OCI-LY3 (cell line): ENCODE measurements around the gene SNAP91.

Source experiments
- H2AFZ ChIP-seq: fragments of 200-600, 300-600 bp; shearing (Covaris generic); 2 replicates; pipeline ENCODE4 v1.6.0; 2014; ENCODE audit warnings: antibody characterized with exemption, low read depth, low read length
- H3K27ac ChIP-seq: fragments of 200-600, 300-600 bp; sonication (generic); 2 replicates; pipeline ENCODE4 v1.5.1; 2014; ENCODE audit warnings: mild to moderate bottlenecking, low read length, moderate library complexity, mixed read lengths
- H3K27me3 ChIP-seq: fragments of 200-600, 300-600 bp; sonication (generic); 2 replicates; pipeline ENCODE4 v1.6.1; 2014; ENCODE audit warnings: low read depth, low read length, mixed read lengths
- H3K36me3 ChIP-seq: fragments of 200-600, 300-600 bp; sonication (generic); replicated peaks from 2 replicates; pipeline ENCODE3; 2014; ENCODE audit warnings: low read depth, low read length, mixed read lengths
- H3K4me1 ChIP-seq: fragments of 300-600, 200-600 bp; sonication (generic); 2 replicates; pipeline ENCODE4 v1.6.1; 2014; ENCODE audit warnings: low read length, mixed read lengths
- H3K4me2 ChIP-seq: fragments of 200-600, 300-600 bp; sonication (generic); 2 replicates; pipeline ENCODE4 v1.6.1; 2014; ENCODE audit warnings: low read length, mixed read lengths
- H3K4me3 ChIP-seq: fragments of 300-600, 200-600 bp; sonication (generic); 2 replicates; pipeline ENCODE4 v1.5.1; 2014; ENCODE audit warnings: antibody characterized with exemption, mild to moderate bottlenecking, low read length, moderate library complexity
- H3K79me2 ChIP-seq: fragments of 300-600, 200-600 bp; shearing (Covaris generic); 2 replicates; pipeline ENCODE4 v1.6.1; 2014; ENCODE audit warnings: mild to moderate bottlenecking, low read length, mixed read lengths
- H3K9ac ChIP-seq: fragments of 300-600, 200-600 bp; shearing (Covaris generic); 2 replicates; pipeline ENCODE4 v1.6.0; 2014; ENCODE audit warnings: mild to moderate bottlenecking, low read length, moderate library complexity
- H3K9me3 ChIP-seq: fragments of 200-600, 300-600 bp; shearing (Covaris generic); 2 replicates; pipeline ENCODE4 v1.6.1; 2014; ENCODE audit warnings: low read length, mixed read lengths; ENCODE audit not compliant: insufficient read depth
- H4K20me1 ChIP-seq: fragments of 200-600, 300-600 bp; sonication (generic); 2 replicates; pipeline ENCODE4 v1.6.1; 2016; ENCODE audit warnings: low read length, mixed read lengths; ENCODE audit not compliant: insufficient read depth
- EZH2phosphoT487 ChIP-seq: fragments of 200-600 bp; shearing (Covaris generic); IDR thresholded peaks from 2 replicates; pipeline ENCODE4 v1.6.1; 2018; ENCODE audit warnings: antibody characterized with exemption, mixed run types, low read depth
- TF ChIP-seq, protein P1 (sequence below): fragments of 200-600, 300-600 bp; sonication (generic); IDR thresholded peaks from 2 replicates; pipeline ENCODE4 v1.5.1; 2014; ENCODE audit warnings: antibody characterized with exemption, low read length, low read depth

Gene SNAP91

DNA sequence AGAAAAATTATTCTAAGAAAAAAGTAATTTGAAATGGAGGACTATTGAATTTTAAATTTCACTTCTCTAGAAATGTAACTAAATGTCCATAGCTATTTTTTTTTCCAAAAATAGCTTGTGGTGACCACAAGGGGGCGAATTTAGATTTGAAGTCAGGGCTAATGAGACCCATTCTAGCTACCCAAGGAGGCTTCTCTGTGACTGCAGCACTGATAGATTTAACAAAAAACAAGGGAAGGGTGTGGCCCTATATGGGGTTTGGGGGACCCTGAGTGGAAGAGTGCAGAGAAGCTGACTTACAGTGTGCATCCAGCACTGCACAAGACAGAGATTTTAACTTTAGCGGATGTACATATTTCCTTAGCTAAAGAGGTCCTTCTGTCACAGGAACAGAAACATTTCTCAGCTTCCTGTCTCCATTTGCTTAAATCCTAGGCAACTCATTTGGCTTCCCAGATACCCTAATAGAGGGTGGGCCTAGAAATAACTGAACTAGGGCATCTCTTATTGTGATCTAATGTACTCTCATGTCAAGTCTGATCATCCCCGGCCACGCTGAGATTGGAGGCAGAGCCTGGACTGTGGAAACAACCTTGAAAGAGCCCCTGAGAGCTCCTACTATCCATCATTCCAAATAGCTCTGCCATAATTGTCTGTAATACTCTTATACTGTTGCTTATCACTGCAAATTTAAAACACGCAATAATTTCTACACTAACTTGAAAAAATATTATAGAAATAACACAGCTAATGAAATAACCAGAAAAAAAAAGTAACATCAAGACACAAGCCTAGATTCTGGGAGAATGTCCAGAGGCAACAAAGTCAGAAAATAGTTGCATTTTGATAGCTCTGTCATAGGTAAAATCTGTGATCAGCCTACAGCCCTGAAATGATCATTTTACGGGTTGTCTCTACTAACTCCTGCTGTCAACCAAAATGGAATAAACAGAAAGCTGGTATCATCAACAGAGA, 93.6 kb downstream of the SNAP91 start:
- no peak for TF ChIP-seq EZH2phosphoT487
- TF ChIP-seq, protein P1, sequence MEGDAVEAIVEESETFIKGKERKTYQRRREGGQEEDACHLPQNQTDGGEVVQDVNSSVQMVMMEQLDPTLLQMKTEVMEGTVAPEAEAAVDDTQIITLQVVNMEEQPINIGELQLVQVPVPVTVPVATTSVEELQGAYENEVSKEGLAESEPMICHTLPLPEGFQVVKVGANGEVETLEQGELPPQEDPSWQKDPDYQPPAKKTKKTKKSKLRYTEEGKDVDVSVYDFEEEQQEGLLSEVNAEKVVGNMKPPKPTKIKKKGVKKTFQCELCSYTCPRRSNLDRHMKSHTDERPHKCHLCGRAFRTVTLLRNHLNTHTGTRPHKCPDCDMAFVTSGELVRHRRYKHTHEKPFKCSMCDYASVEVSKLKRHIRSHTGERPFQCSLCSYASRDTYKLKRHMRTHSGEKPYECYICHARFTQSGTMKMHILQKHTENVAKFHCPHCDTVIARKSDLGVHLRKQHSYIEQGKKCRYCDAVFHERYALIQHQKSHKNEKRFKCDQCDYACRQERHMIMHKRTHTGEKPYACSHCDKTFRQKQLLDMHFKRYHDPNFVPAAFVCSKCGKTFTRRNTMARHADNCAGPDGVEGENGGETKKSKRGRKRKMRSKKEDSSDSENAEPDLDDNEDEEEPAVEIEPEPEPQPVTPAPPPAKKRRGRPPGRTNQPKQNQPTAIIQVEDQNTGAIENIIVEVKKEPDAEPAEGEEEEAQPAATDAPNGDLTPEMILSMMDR = peak; percentile 87
- Histone ChIP-seq H4K20me1 (no peaks in the 10 kb centered on the region), H3K4me2 (peak overlapping the region; percentile 15; the same call in 1 of the 2 replicates), H3K27me3 (no peaks in the 10 kb centered on the region), H2AFZ (peak overlapping the region; percentile 37; the same call in 1 of the 2 replicates), H3K4me1 (no peaks in the 10 kb centered on the region), H3K9me3 (no peaks in the 10 kb centered on the region), H3K36me3 (no peaks in the 10 kb centered on the region), H3K27ac (no peak overlapping the region), H3K4me3 (no peak overlapping the region), H3K79me2 (no peaks in the 10 kb centered on the region), H3K9ac (no peak overlapping the region)

DNA sequence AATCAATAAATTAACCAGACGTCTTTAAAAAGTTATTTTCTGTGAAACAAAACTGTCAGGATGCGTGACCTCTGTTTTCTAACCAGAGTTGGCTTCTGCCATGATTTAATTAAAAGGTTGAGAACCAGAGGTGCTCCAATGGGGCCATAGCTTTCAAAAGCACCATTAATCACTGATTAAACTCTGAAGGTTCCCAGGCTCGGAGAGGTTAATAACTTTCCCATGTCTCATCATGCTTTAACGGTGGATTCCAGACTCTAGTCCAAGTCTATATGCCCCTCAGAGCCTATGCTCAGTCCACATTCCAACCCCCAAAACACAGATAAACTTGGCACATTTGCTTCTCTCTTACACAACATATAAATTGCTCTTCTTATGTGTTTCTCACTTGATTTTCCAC, 95.5 kb downstream of the SNAP91 start:
- Histone ChIP-seq H3K79me2 (no peaks in the 10 kb centered on the region), H3K36me3 (no peaks in the 10 kb centered on the region), H3K27me3 (no peaks in the 10 kb centered on the region), H2AFZ (no peak overlapping the region), H3K9me3 (no peaks in the 10 kb centered on the region), H3K4me2 (no peak overlapping the region), H3K4me1 (no peaks in the 10 kb centered on the region), H4K20me1 (no peaks in the 10 kb centered on the region), H3K9ac (no peak overlapping the region), H3K27ac (no peak overlapping the region), H3K4me3 (no peak overlapping the region)
- no peak for TF ChIP-seq EZH2phosphoT487
- TF ChIP-seq, protein P1 = no peak

DNA sequence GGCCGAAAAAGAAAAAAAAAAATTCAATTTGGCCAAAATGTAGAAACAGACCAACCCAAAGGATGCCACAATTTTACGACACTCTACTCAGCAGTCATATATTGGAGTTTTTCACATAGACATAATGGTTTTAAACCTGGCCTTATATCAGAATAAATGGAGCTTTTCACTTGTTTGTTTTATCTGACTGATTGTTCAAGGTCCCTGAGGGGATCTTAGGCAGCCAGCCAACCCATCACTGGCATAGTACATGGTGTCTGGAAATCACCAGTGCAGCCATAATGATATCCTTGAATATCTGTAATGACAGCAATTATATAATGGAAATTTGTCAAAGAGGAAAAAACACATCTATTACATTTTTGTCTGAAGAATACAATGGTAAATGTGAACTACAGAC, 99.7 kb downstream of the SNAP91 start:
- H3K36me3 ChIP-seq = no peaks in the 10 kb centered on the region
- no peak overlapping the region for H2AFZ ChIP-seq
- H4K20me1 ChIP-seq = no peaks in the 10 kb centered on the region
- no peaks in the 10 kb centered on the region for H3K79me2 ChIP-seq
- H3K9me3 ChIP-seq = no peaks in the 10 kb centered on the region
- no peak overlapping the region for H3K4me2 ChIP-seq
- H3K9ac ChIP-seq = no peak overlapping the region
- TF ChIP-seq, protein P1 = no peak
- no peak for TF ChIP-seq EZH2phosphoT487
- H3K4me3 ChIP-seq = no peak overlapping the region
- H3K4me1 ChIP-seq = peaks cover 11% of the 10 kb centered on the region
- no peaks in the 10 kb centered on the region for H3K27me3 ChIP-seq
- no peak overlapping the region for H3K27ac ChIP-seq

DNA sequence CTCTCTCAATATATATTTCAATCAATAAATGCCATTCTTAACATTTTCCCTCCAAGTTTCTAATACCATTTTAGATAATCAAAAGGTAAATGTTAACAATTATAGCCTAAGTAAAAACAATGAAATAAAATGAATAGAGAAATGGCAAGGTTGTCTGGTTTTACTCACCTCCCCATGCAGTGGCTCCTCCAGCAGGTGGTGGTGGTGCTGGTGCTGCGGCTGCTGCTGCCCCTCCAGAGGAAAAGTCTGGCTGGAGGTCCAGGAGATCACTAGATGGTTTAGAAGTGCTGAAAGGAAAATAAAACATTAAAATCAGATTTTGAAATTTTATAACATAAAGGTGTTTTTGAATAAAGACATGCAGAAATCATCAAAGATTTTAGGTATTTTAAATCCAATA, 103.4 kb downstream of the SNAP91 start:
- H3K27me3 ChIP-seq = no peaks in the 10 kb centered on the region
- peaks cover 11% of the 10 kb centered on the region for H3K4me1 ChIP-seq
- H3K9me3 ChIP-seq = no peaks in the 10 kb centered on the region
- no peak overlapping the region for H3K4me3 ChIP-seq
- no peaks in the 10 kb centered on the region for H3K79me2 ChIP-seq
- H3K9ac ChIP-seq = no peak overlapping the region
- no peaks in the 10 kb centered on the region for H4K20me1 ChIP-seq
- H2AFZ ChIP-seq = no peak overlapping the region
- no peaks in the 10 kb centered on the region for H3K36me3 ChIP-seq
- no peak overlapping the region for H3K4me2 ChIP-seq
- TF ChIP-seq EZH2phosphoT487 = no peak
- TF ChIP-seq, protein P1 = 0 out of 2 replicates have a peak, but pooled peaks have one; percentile 9
- H3K27ac ChIP-seq = no peak overlapping the region
